Bronchial epithelial cell (primary cell): ENCODE data around the gene DOCK9. TPM values are rescaled to one million over a fixed set of nuclear protein-coding genes. Genes with fewer than 3 reads are reported as not detected.

Source experiments
- DNase-seq: peaks from one replicate; pipeline ENCODE4 v3.0.0-alpha.2; 2010; ENCODE audit warnings: low read depth
- FAIRE-seq: peaks from 2 replicates; lab custom pipeline; 2011; peaks lifted over from hg19 to GRCh38; lab: Jason Lieb, UNC
- H3K27me3 ChIP-seq: 2 replicates; pipeline ENCODE4 v1.5.1; 2011; ENCODE audit warnings: low read length; ENCODE audit not compliant: control insufficient read depth, insufficient read depth
- H3K36me3 ChIP-seq: 2 replicates; pipeline ENCODE4 v1.5.1; 2011; ENCODE audit warnings: low read length; ENCODE audit not compliant: control insufficient read depth, insufficient read depth
- H3K4me3 ChIP-seq: 2 replicates; pipeline ENCODE4 v1.5.1; 2011; ENCODE audit warnings: mild to moderate bottlenecking, low read depth, low read length, control low read depth
- CTCF ChIP-seq: IDR thresholded peaks from 2 replicates; pipeline ENCODE4 v1.5.1; 2011; ENCODE audit warnings: mild to moderate bottlenecking, moderate library complexity, low read length, control low read depth, inconsistent platforms; ENCODE audit not compliant: insufficient read depth, severe bottlenecking
- total RNA-seq: library from RNA; depleted of rRNA; stranded (reverse); fragments of >200 nt; gene quantifications from 2 replicates; pipeline ENCODE4 v1.2.1, GENCODE V29; 2014

Gene DOCK9
- total RNA-seq, 1 donor from 2014 or later: 72.9 TPM

GRCh38 chr13:98768522-98768921, 209.3 kb downstream of the DOCK9 start:
- DNase-seq: no peak
- Histone ChIP-seq H3K27me3 (no peaks in the 10 kb centered on the region), H3K36me3 (no peaks in the 10 kb centered on the region), H3K4me3 (no peak overlapping the region)
- TF ChIP-seq CTCF: no peak
- no peak for FAIRE-seq

GRCh38 chr13:98766697-98767096, 211.2 kb downstream of the DOCK9 start:
- no peak for FAIRE-seq

GRCh38 chr13:98765996-98766519, 211.8 kb downstream of the DOCK9 start:
- FAIRE-seq: no peak
- Histone ChIP-seq H3K27me3 (no peaks in the 10 kb centered on the region), H3K36me3 (no peaks in the 10 kb centered on the region), H3K4me3 (no peak overlapping the region)
- DNase-seq: no peak
- no peak for TF ChIP-seq CTCF

More at GRCh38 chr13:98766697-98767096, 211.2 kb downstream of the DOCK9 start:
- H3K27me3 ChIP-seq: no peaks in the 10 kb centered on the region
- H3K4me3 ChIP-seq: no peak overlapping the region
- no peaks in the 10 kb centered on the region for H3K36me3 ChIP-seq
- TF ChIP-seq CTCF: no peak
- DNase-seq: no peak

- peak overlapping the region; percentile 15 for H3K4me3 ChIP-seq
- FAIRE-seq: no peak
Observed at GRCh38 chr13:98761986-98762616, 215.8 kb downstream of the DOCK9 start.

GRCh38 chr13:98761126-98761985, 216.5 kb downstream of the DOCK9 start:
- Histone ChIP-seq H3K4me3 (peak overlapping the region; percentile 15), H3K36me3 (no peaks in the 10 kb centered on the region), H3K27me3 (no peaks in the 10 kb centered on the region)
- FAIRE-seq: peak; percentile 28
- peak; percentile 2 for TF ChIP-seq CTCF
- DNase-seq: peak; percentile 71

More at GRCh38 chr13:98761986-98762616, 215.8 kb downstream of the DOCK9 start:
- H3K27me3 ChIP-seq: no peaks in the 10 kb centered on the region
- no peaks in the 10 kb centered on the region for H3K36me3 ChIP-seq
- TF ChIP-seq CTCF: no peak
- no peak for DNase-seq
